ENCODE data around the gene CDC42SE2.

The CDC42SE2 gene

DNA sequence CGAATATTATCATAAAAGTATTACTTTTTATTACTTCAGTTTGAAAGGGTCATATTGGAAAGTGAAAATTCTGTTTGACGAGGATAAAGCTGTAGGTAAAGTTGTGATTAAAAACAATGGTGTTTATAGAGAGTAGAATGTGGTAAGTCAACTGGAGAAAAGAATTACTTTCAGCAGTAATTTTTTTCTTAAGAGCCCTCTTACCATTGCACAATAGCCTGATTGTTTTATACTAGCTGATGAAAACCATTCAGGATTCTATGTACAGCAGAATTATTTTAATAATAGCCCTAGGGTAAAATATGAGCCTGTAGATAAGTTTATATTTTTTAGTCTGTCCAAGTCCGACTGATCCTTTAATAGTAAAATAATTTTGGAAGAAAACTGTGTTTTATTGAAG is 16.6 kb downstream of the CDC42SE2 start:
- peaks cover 5% of the 10 kb centered on the region for H3K79me1 ChIP-seq (ENCODE audit: low read depth, low read length)
- H2BK12ac ChIP-seq (ENCODE audit: low read length), result no peak overlapping the region
- no peak for DNase-seq (ENCODE audit: low spot score)
- H4K91ac ChIP-seq (ENCODE audit: low read depth, low read length, poor library complexity), result no peak overlapping the region
- no peak overlapping the region for H3K14ac ChIP-seq (ENCODE audit: low read length)
- no peaks in the 10 kb centered on the region for H3K36me3 ChIP-seq (replicated peaks in 1 of 2; ENCODE audit: control insufficient read depth in 2 of 2, insufficient read depth in 2 of 2, low read length in 2 of 2)
- no peak overlapping the region for H3K4me3 ChIP-seq (ENCODE audit: low read length in 2 of 2)
- no peak overlapping the region for H3K9ac ChIP-seq (ENCODE audit: low read depth, low read length, poor library complexity)
- no peak overlapping the region for H2AK5ac ChIP-seq (ENCODE audit: low read depth, low read length)
- H2BK120ac ChIP-seq (ENCODE audit: low read depth, low read length), result no peak overlapping the region
- H3K27ac ChIP-seq (replicated peaks; ENCODE audit: low read length), result no peak overlapping the region
- WGBS, 2 donors (ENCODE audit: extremely low coverage in 2 of 2, insufficient read length in 2 of 2, insufficient replicate concordance in 1 of 2), result no CpG with 5 or more reads among the region's 3 CpGs
- H3K4ac ChIP-seq (ENCODE audit: low read length), result no peak overlapping the region
- no peaks in the 10 kb centered on the region for H3K9me3 ChIP-seq (replicated peaks in 1 of 2; ENCODE audit: control insufficient read depth in 2 of 2, insufficient read depth in 1 of 2, low read depth in 1 of 2, low read length in 2 of 2)
- no peak overlapping the region for H3K4me2 ChIP-seq (ENCODE audit: insufficient read depth, low read length, poor library complexity, severe bottlenecking)
- no peak overlapping the region for H2BK15ac ChIP-seq (ENCODE audit: low read length)
- no peak overlapping the region for H2BK5ac ChIP-seq (ENCODE audit: low read length)
- no peaks in the 10 kb centered on the region for H3K4me1 ChIP-seq (ENCODE audit: control insufficient read depth in 2 of 2, insufficient read depth in 1 of 2, low read depth in 1 of 2, low read length in 2 of 2)
- H2AFZ ChIP-seq (ENCODE audit: low read length), result no peak overlapping the region
- H3K27me3 ChIP-seq (ENCODE audit: control insufficient read depth in 3 of 3, insufficient read depth in 3 of 3, low read depth in 1 of 3, low read length in 3 of 3), result no peaks in the 10 kb centered on the region
- H4K8ac ChIP-seq (ENCODE audit: low read depth, low read length), result no peak overlapping the region
- H3K23ac ChIP-seq (ENCODE audit: low read depth, low read length, poor library complexity), result no peak overlapping the region
- no peak overlapping the region for H3K18ac ChIP-seq (ENCODE audit: low read length)

DNA sequence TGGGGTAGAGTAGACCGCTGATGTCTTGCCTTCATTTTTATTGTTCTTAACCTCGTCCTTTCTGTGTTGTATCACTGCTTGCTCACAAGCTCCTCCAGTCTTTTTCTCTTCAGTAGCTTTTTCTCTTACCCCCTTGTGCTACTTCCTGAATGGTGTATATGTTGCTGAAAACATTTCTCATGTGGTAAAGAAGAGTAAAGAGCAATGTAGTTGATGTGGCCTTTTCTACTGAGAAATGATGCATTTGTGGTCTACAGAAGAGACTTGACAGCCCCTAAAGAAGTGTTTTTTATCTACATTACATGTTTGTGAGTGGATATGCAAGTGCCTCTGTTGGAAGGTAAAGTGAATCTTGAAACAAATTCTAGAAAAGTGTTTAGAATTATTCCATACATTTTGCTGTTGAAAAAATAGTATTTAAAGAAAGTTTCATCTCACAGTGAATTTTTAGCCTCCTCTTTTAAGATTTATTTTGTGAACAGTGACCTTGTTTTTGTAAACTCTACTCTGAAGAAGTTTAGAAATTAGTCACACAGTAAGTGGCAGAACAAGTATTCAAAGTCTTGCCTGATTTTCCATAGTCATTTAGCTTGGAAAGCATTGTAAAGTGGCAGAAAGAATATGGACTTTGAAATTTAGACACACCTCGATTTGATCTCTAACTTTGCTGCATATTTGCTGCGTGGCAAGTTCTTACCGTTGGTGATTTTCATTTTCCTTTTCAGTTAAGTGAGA is 17.4 kb downstream of the CDC42SE2 start:
- WGBS, 2 donors (ENCODE audit: extremely low coverage in 2 of 2, insufficient read length in 2 of 2, insufficient replicate concordance in 1 of 2), result no CpG with 5 or more reads among the region's 5 CpGs
- Histone ChIP-seq H2BK15ac (ENCODE audit: low read length) (no peak overlapping the region), H3K27ac (replicated peaks; ENCODE audit: low read length) (no peak overlapping the region)

DNA sequence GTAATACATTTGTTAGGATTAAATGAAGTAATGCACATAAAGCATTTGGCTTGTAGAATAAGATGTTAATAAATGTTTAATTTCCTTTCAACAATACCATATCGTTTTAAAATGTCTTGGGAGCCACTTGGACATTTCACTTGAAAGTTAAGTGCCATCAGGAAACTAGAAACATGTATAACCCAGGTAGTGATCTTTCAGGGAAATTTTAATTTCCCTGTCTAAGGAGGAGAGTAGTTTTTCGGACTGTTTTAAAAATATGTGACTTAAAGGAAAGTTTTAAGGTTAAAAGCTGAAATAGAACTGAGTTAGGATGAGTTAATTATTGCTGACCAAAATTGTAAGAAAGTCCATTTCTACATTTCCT is 18.0 kb downstream of the CDC42SE2 start:
- no peak overlapping the region for H3K23ac ChIP-seq (ENCODE audit: low read depth, low read length, poor library complexity)
- H2AK5ac ChIP-seq (ENCODE audit: low read depth, low read length), result no peak overlapping the region
- H2BK5ac ChIP-seq (ENCODE audit: low read length), result no peak overlapping the region
- H3K4me2 ChIP-seq (ENCODE audit: insufficient read depth, low read length, poor library complexity, severe bottlenecking), result no peak overlapping the region
- no peaks in the 10 kb centered on the region for H3K27me3 ChIP-seq (ENCODE audit: control insufficient read depth in 3 of 3, insufficient read depth in 3 of 3, low read depth in 1 of 3, low read length in 3 of 3)
- no CpG with 5 or more reads among the region's 2 CpGs for WGBS, 2 donors (ENCODE audit: extremely low coverage in 2 of 2, insufficient read length in 2 of 2, insufficient replicate concordance in 1 of 2)
- H3K18ac ChIP-seq (ENCODE audit: low read length), result no peak overlapping the region
- H2BK12ac ChIP-seq (ENCODE audit: low read length), result no peak overlapping the region
- H4K91ac ChIP-seq (ENCODE audit: low read depth, low read length, poor library complexity), result no peak overlapping the region
- no peak for DNase-seq (ENCODE audit: low spot score)
- no peak overlapping the region for H3K27ac ChIP-seq (replicated peaks; ENCODE audit: low read length)
- no peak overlapping the region for H3K14ac ChIP-seq (ENCODE audit: low read length)
- H2BK15ac ChIP-seq (ENCODE audit: low read length), result no peak overlapping the region
- H3K4ac ChIP-seq (ENCODE audit: low read length), result no peak overlapping the region
- no peaks in the 10 kb centered on the region for H3K4me1 ChIP-seq (ENCODE audit: control insufficient read depth in 2 of 2, insufficient read depth in 1 of 2, low read depth in 1 of 2, low read length in 2 of 2)
- H2BK120ac ChIP-seq (ENCODE audit: low read depth, low read length), result no peak overlapping the region
- H3K4me3 ChIP-seq (ENCODE audit: low read length in 2 of 2), result no peak overlapping the region
- H3K36me3 ChIP-seq (replicated peaks in 1 of 2; ENCODE audit: control insufficient read depth in 2 of 2, insufficient read depth in 2 of 2, low read length in 2 of 2), result no peaks in the 10 kb centered on the region
- H3K79me1 ChIP-seq (ENCODE audit: low read depth, low read length), result peaks cover 5% of the 10 kb centered on the region
- H3K9me3 ChIP-seq (replicated peaks in 1 of 2; ENCODE audit: control insufficient read depth in 2 of 2, insufficient read depth in 1 of 2, low read depth in 1 of 2, low read length in 2 of 2), result no peaks in the 10 kb centered on the region
- H4K8ac ChIP-seq (ENCODE audit: low read depth, low read length), result no peak overlapping the region
- H2AFZ ChIP-seq (ENCODE audit: low read length), result no peak overlapping the region
- no peak overlapping the region for H3K9ac ChIP-seq (ENCODE audit: low read depth, low read length, poor library complexity)

More for the DNA sequence above, 17.4 kb downstream of the CDC42SE2 start:
- Histone ChIP-seq H3K36me3 (replicated peaks in 1 of 2; ENCODE audit: control insufficient read depth in 2 of 2, insufficient read depth in 2 of 2, low read length in 2 of 2) (no peaks in the 10 kb centered on the region), H2BK120ac (ENCODE audit: low read depth, low read length) (no peak overlapping the region), H3K9ac (ENCODE audit: low read depth, low read length, poor library complexity) (no peak overlapping the region), H3K4me1 (ENCODE audit: control insufficient read depth in 2 of 2, insufficient read depth in 1 of 2, low read depth in 1 of 2, low read length in 2 of 2) (no peaks in the 10 kb centered on the region), H3K27me3 (ENCODE audit: control insufficient read depth in 3 of 3, insufficient read depth in 3 of 3, low read depth in 1 of 3, low read length in 3 of 3) (no peaks in the 10 kb centered on the region), H2BK5ac (ENCODE audit: low read length) (no peak overlapping the region), H3K4me3 (ENCODE audit: low read length in 2 of 2) (no peak overlapping the region), H4K8ac (ENCODE audit: low read depth, low read length) (no peak overlapping the region), H2AK5ac (ENCODE audit: low read depth, low read length) (no peak overlapping the region), H3K79me1 (ENCODE audit: low read depth, low read length) (peaks cover 5% of the 10 kb centered on the region), H3K18ac (ENCODE audit: low read length) (no peak overlapping the region), H3K4ac (ENCODE audit: low read length) (no peak overlapping the region), H3K23ac (ENCODE audit: low read depth, low read length, poor library complexity) (no peak overlapping the region), H3K9me3 (replicated peaks in 1 of 2; ENCODE audit: control insufficient read depth in 2 of 2, insufficient read depth in 1 of 2, low read depth in 1 of 2, low read length in 2 of 2) (no peaks in the 10 kb centered on the region), H4K91ac (ENCODE audit: low read depth, low read length, poor library complexity) (no peak overlapping the region), H2BK12ac (ENCODE audit: low read length) (no peak overlapping the region), H3K14ac (ENCODE audit: low read length) (no peak overlapping the region), H3K4me2 (ENCODE audit: insufficient read depth, low read length, poor library complexity, severe bottlenecking) (no peak overlapping the region), H2AFZ (ENCODE audit: low read length) (no peak overlapping the region)
- DNase-seq (ENCODE audit: low spot score), result no peak

DNA sequence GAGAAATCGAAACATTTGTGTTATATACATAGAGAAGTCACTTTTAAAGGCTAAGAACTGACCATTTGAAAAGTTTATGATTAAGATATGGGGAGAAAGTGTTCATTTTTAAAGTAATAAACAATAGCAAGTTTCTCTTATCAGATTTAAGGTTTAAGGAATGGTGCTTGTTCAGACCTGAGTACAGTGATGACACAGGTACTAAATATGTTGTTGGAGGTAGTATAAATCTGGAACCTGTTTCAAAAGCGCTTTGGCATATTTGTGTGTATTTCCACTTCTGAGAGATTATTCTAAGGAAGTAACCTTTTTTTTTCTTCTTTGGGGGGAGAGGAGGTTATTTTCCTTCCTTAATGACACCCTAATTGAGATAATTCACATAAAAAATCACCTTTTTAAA is 18.4 kb downstream of the CDC42SE2 start:
- no peak overlapping the region for H3K18ac ChIP-seq (ENCODE audit: low read length)
- H2AK5ac ChIP-seq (ENCODE audit: low read depth, low read length), result no peak overlapping the region
- no peak overlapping the region for H3K14ac ChIP-seq (ENCODE audit: low read length)
- no peak overlapping the region for H3K4me3 ChIP-seq (ENCODE audit: low read length in 2 of 2)
- H2BK5ac ChIP-seq (ENCODE audit: low read length), result no peak overlapping the region
- no peaks in the 10 kb centered on the region for H3K9me3 ChIP-seq (replicated peaks in 1 of 2; ENCODE audit: control insufficient read depth in 2 of 2, insufficient read depth in 1 of 2, low read depth in 1 of 2, low read length in 2 of 2)
- H3K27ac ChIP-seq (replicated peaks; ENCODE audit: low read length), result no peak overlapping the region
- H2BK120ac ChIP-seq (ENCODE audit: low read depth, low read length), result no peak overlapping the region
- no peaks in the 10 kb centered on the region for H3K27me3 ChIP-seq (ENCODE audit: control insufficient read depth in 3 of 3, insufficient read depth in 3 of 3, low read depth in 1 of 3, low read length in 3 of 3)
- no peak overlapping the region for H4K91ac ChIP-seq (ENCODE audit: low read depth, low read length, poor library complexity)
- DNase-seq (ENCODE audit: low spot score), result no peak
- no peak overlapping the region for H2BK15ac ChIP-seq (ENCODE audit: low read length)
- no peak overlapping the region for H4K8ac ChIP-seq (ENCODE audit: low read depth, low read length)
- H3K4ac ChIP-seq (ENCODE audit: low read length), result no peak overlapping the region
- no peaks in the 10 kb centered on the region for H3K4me1 ChIP-seq (ENCODE audit: control insufficient read depth in 2 of 2, insufficient read depth in 1 of 2, low read depth in 1 of 2, low read length in 2 of 2)
- no peak overlapping the region for H3K4me2 ChIP-seq (ENCODE audit: insufficient read depth, low read length, poor library complexity, severe bottlenecking)
- no peak overlapping the region for H2BK12ac ChIP-seq (ENCODE audit: low read length)
- no peak overlapping the region for H3K9ac ChIP-seq (ENCODE audit: low read depth, low read length, poor library complexity)
- no peak overlapping the region for H3K23ac ChIP-seq (ENCODE audit: low read depth, low read length, poor library complexity)
- WGBS, 2 donors (ENCODE audit: extremely low coverage in 2 of 2, insufficient read length in 2 of 2, insufficient replicate concordance in 1 of 2), result no CpG with 5 or more reads among the region's 2 CpGs
- H3K79me1 ChIP-seq (ENCODE audit: low read depth, low read length), result peaks cover 5% of the 10 kb centered on the region
- no peaks in the 10 kb centered on the region for H3K36me3 ChIP-seq (replicated peaks in 1 of 2; ENCODE audit: control insufficient read depth in 2 of 2, insufficient read depth in 2 of 2, low read length in 2 of 2)
- no peak overlapping the region for H2AFZ ChIP-seq (ENCODE audit: low read length)
